ENCODE measurements around the gene VTI1A. TPM values are rescaled to one million over a fixed set of nuclear protein-coding genes. Genes with fewer than 3 reads are reported as not detected.

Gene VTI1A
- total and polyA plus RNA-seq, 9 donors = 7.8 to 48.2 (median 20.0) TPM

DNA sequence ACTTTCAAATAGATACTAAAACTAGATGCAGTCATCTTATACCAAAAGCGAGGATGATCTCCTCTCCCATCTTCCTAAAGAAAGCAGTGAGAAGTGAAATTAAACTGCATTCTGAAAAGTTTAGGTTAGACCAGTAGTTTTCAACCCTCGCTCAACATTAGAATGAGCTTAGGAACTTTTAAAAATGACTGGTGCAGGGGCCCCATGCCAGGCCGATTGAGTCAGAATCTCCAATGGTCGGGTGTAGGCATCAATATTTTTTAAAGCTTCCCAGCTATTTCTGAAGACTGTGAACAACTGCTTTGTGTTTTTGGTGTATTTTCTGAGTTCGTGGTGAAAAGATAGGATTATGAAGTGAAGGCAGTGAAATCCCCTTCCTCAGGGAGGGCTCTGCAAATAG is 146.0 kb downstream of the VTI1A start:
- H3K4me1 ChIP-seq (ENCODE audit: insufficient read depth) = no peaks in the 10 kb centered on the region
- no peak overlapping the region for H3K27ac ChIP-seq
- no peaks in the 10 kb centered on the region for H3K9me3 ChIP-seq
- no peaks in the 10 kb centered on the region for H3K27me3 ChIP-seq
- intact Hi-C loops (cut with DNase I) = no loop called here
- H3K4me3 ChIP-seq = no peak overlapping the region
- DNase-seq = no peak
- TF ChIP-seq, protein P1, sequence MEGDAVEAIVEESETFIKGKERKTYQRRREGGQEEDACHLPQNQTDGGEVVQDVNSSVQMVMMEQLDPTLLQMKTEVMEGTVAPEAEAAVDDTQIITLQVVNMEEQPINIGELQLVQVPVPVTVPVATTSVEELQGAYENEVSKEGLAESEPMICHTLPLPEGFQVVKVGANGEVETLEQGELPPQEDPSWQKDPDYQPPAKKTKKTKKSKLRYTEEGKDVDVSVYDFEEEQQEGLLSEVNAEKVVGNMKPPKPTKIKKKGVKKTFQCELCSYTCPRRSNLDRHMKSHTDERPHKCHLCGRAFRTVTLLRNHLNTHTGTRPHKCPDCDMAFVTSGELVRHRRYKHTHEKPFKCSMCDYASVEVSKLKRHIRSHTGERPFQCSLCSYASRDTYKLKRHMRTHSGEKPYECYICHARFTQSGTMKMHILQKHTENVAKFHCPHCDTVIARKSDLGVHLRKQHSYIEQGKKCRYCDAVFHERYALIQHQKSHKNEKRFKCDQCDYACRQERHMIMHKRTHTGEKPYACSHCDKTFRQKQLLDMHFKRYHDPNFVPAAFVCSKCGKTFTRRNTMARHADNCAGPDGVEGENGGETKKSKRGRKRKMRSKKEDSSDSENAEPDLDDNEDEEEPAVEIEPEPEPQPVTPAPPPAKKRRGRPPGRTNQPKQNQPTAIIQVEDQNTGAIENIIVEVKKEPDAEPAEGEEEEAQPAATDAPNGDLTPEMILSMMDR (IDR thresholded peaks at IDR 0.05) = no peak
- TF ChIP-seq POLR2A (IDR thresholded peaks at IDR 0.05) (no peak), EP300 (IDR thresholded peaks at IDR 0.05) (no peak)
- H3K36me3 ChIP-seq = no peaks in the 10 kb centered on the region
- 83 to 86% (median 85%) methylated on average over 5 of the region's 5 CpGs for WGBS, 3 donors

DNA sequence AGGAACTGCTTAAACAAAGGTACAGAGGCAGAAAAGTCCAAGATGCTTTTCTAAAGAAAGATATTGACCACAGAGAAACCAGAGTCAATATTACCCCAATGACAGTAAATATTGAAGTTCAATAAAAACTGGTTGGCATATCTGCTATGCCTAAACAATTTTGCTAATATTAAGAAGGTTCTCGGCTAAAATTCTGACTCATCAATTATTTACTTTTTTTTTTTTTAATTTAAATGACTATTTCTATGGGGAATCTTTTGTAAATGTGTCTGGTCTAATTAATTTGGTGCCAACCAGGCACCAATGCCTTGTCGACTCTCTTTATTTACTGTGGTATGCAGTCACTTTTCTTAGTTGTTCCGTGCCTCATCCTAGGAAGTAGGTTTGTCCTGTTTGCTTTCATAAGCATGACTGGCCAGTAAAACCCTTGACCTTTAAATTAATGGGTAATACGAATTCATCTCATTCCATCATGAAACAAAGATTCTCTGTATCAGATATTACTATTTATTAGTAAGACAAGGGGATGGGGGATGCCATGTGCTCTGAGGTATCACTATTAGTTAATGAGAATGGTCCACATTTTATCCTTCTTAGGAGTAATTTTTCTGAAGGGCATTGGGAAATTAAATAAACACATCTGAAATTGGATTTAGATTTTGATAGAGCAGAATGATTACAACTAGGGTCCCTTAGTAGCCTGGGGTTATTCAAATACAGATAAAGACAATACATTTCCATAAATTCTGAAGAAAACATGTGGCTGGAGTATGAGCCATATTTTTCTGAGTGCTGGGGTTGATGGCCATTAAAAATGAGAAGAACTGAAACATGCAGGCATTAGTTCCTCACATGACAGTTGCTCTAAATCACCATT is 154.4 kb downstream of the VTI1A start:
- Histone ChIP-seq H3K4me3 (no peak overlapping the region), H3K36me3 (no peaks in the 10 kb centered on the region), H3K27me3 (no peaks in the 10 kb centered on the region), H3K27ac (no peak overlapping the region), H3K4me1 (ENCODE audit: insufficient read depth) (no peaks in the 10 kb centered on the region), H3K9me3 (no peaks in the 10 kb centered on the region)
- WGBS, 3 donors = 89 to 93% (median 90%) methylated on average over 4 of the region's 4 CpGs
- DNase-seq = no peak
- TF ChIP-seq EP300 (IDR thresholded peaks at IDR 0.05) = no peak
- TF ChIP-seq, protein P1 (IDR thresholded peaks at IDR 0.05) = no peak
- TF ChIP-seq POLR2A (IDR thresholded peaks at IDR 0.05) = no peak
- intact Hi-C loops (cut with DNase I) = no loop called here

DNA sequence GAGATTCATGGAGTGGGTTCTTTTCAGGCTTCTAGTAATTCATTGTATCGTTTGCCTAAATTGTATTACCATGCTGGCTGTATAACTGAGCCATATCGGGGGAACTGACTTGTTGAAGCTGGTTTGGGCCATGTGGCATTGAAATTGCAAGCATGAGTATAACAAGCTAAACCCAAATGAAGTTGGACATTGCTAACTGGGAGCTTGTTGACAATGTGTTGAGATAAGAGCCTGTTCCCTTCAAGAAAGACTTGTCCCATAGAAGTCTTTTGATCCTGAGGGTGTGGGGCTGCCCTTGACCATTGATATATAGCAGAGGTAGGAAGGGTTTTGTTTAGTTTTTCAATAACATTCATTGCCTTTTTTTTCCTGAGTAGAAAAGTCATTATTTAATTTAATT is 156.0 kb downstream of the VTI1A start:
- WGBS, 3 donors = 78 to 83% (median 80%) methylated on average over 2 of the region's 2 CpGs
- no peaks in the 10 kb centered on the region for H3K4me1 ChIP-seq (ENCODE audit: insufficient read depth)
- TF ChIP-seq, protein P1 (IDR thresholded peaks at IDR 0.05) = no peak
- TF ChIP-seq EP300 (IDR thresholded peaks at IDR 0.05) (no peak), POLR2A (IDR thresholded peaks at IDR 0.05) (no peak)
- intact Hi-C loops (cut with DNase I) = no loop called here
- H3K4me3 ChIP-seq = no peak overlapping the region
- H3K9me3 ChIP-seq = no peaks in the 10 kb centered on the region
- DNase-seq = no peak
- no peak overlapping the region for H3K27ac ChIP-seq
- no peaks in the 10 kb centered on the region for H3K27me3 ChIP-seq
- no peaks in the 10 kb centered on the region for H3K36me3 ChIP-seq

DNA sequence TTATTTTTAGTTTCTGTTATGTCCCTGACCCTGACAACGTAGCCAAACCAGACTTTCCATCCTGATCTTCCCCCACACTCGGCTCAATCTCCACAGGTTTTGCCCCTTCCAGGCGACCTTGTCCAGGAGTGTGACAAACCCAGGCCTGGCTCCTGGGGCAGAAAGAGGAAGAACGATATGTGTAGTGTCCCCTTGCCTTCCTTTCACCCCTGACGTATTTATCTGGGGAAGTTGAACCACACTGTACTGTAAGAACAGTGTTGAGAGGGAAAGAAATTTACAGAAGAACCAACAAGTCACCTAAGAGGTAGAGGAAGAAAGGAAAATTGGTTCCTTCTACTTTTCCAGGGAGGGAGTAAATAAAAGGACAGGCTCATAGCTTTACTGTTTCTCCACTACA is 158.0 kb downstream of the VTI1A start:
- 68 to 70% (median 70%) methylated on average over 5 of the region's 5 CpGs for WGBS, 3 donors
- intact Hi-C loops (cut with DNase I) = no loop called here
- Histone ChIP-seq H3K4me1 (ENCODE audit: insufficient read depth) (no peaks in the 10 kb centered on the region), H3K36me3 (no peaks in the 10 kb centered on the region), H3K4me3 (no peak overlapping the region), H3K27ac (no peak overlapping the region), H3K27me3 (no peaks in the 10 kb centered on the region), H3K9me3 (no peaks in the 10 kb centered on the region)
- DNase-seq = no peak
- TF ChIP-seq, protein P1 (IDR thresholded peaks at IDR 0.05) = no peak
- TF ChIP-seq EP300 (IDR thresholded peaks at IDR 0.05) (no peak), POLR2A (IDR thresholded peaks at IDR 0.05) (no peak)

All from ovary (tissue), 9 donors.